Ectodermal cell (in vitro differentiated cells): ENCODE results near the gene ZPBP2.

Source experiments
- H3K27ac ChIP-seq: 2 replicates; pipeline ENCODE4 v1.7.0; 2013; ENCODE audit warnings: mild to moderate bottlenecking, low read depth, low read length; ENCODE audit not compliant: insufficient read depth, poor library complexity, severe bottlenecking
- H3K27me3 ChIP-seq: 2 replicates; pipeline ENCODE4 v1.7.0; 2013; ENCODE audit warnings: mild to moderate bottlenecking, low read length; ENCODE audit not compliant: insufficient read depth, control insufficient read depth, poor library complexity, severe bottlenecking
- H3K36me3 ChIP-seq: one replicate; pipeline ENCODE4 v1.7.0; 2013; ENCODE audit warnings: low read length; ENCODE audit not compliant: control insufficient read depth, insufficient read depth
- H3K4me1 ChIP-seq: one replicate; pipeline ENCODE4 v1.7.0; 2013; ENCODE audit warnings: low read length; ENCODE audit not compliant: control insufficient read depth, insufficient read depth
- H3K4me3 ChIP-seq: 2 replicates; pipeline ENCODE4 v1.7.0; 2013; ENCODE audit warnings: low read depth, low read length, control low read depth; ENCODE audit not compliant: insufficient read depth
- H3K9me3 ChIP-seq: 2 replicates; pipeline ENCODE4 v1.7.0; 2013; ENCODE audit warnings: mild to moderate bottlenecking, low read length, moderate library complexity; ENCODE audit not compliant: control insufficient read depth
- WGBS, 2 experiments: methylation state at CpG; one replicate each; pipeline ENCODE4 v1.1.7; 2013; ENCODE audit warnings: missing lambda C conversion rate in 2 of 2; 5-methylcytosine and 5-hydroxymethylcytosine counted together

Gene ZPBP2

GRCh38 chr17:39923836-39924690, 56.1 kb downstream of the ZPBP2 start:
- H3K4me1 ChIP-seq = peaks cover 26% of the 10 kb centered on the region
- H3K27me3 ChIP-seq = no peaks in the 10 kb centered on the region
- no peaks in the 10 kb centered on the region for H3K9me3 ChIP-seq
- H3K27ac ChIP-seq = no peak overlapping the region
- 83 to 84% methylated on average over 17 of the region's 17 CpGs for WGBS, 2 experiments
- peaks cover 6% of the 10 kb centered on the region for H3K36me3 ChIP-seq
- H3K4me3 ChIP-seq = no peak overlapping the region

GRCh38 chr17:39924691-39925055, 56.7 kb downstream of the ZPBP2 start:
- peaks cover 6% of the 10 kb centered on the region for H3K36me3 ChIP-seq
- peaks cover 26% of the 10 kb centered on the region for H3K4me1 ChIP-seq
- no peak overlapping the region for H3K4me3 ChIP-seq
- H3K27ac ChIP-seq = no peak overlapping the region
- no peaks in the 10 kb centered on the region for H3K27me3 ChIP-seq
- 92 to 93% methylated on average over 3 of the region's 3 CpGs for WGBS, 2 experiments
- H3K9me3 ChIP-seq = no peaks in the 10 kb centered on the region

- Histone ChIP-seq H3K36me3 (peaks cover 6% of the 10 kb centered on the region), H3K27me3 (no peaks in the 10 kb centered on the region), H3K27ac (no peak overlapping the region), H3K4me3 (no peak overlapping the region), H3K4me1 (peaks cover 26% of the 10 kb centered on the region), H3K9me3 (no peaks in the 10 kb centered on the region)
- 92 to 94% methylated on average over 11 of the region's 11 CpGs for WGBS, 2 experiments
Measured at GRCh38 chr17:39925282-39926134, 57.5 kb downstream of the ZPBP2 start.

- H3K36me3 ChIP-seq = peaks cover 6% of the 10 kb centered on the region
- H3K27me3 ChIP-seq = no peaks in the 10 kb centered on the region
Measured at GRCh38 chr17:39926135-39926587, 58.2 kb downstream of the ZPBP2 start.

GRCh38 chr17:39926588-39927100, 58.6 kb downstream of the ZPBP2 start:
- Histone ChIP-seq H3K36me3 (peaks cover 6% of the 10 kb centered on the region), H3K4me1 (peaks cover 26% of the 10 kb centered on the region), H3K9me3 (no peaks in the 10 kb centered on the region), H3K27ac (peak overlapping the region; percentile 84), H3K4me3 (peak overlapping the region; percentile 90), H3K27me3 (no peaks in the 10 kb centered on the region)
- WGBS, 2 experiments = 5% methylated on average over 15 of the region's 15 CpGs

More at GRCh38 chr17:39926135-39926587, 58.2 kb downstream of the ZPBP2 start:
- Histone ChIP-seq H3K4me1 (peaks cover 26% of the 10 kb centered on the region), H3K9me3 (no peaks in the 10 kb centered on the region), H3K27ac (no peak overlapping the region), H3K4me3 (peak overlapping the region; percentile 90)
- WGBS, 2 experiments = 78 to 87% methylated on average over 4 of the region's 4 CpGs
